MM.1S (cell line): ENCODE data around the gene FAM181A.

ENCODE experiments used
- DNase-seq: peaks from one replicate; pipeline ENCODE4 v3.0.0-alpha.2; 2015
- H2AFZ ChIP-seq: fragments of 300-600 bp; sonication (generic); 2 replicates; pipeline ENCODE4 v1.6.0; 2016; ENCODE audit warnings: antibody characterized with exemption, low read length
- H3F3A ChIP-seq: fragments of 300-600 bp; sonication (generic); 2 replicates; pipeline ENCODE4 v1.6.1; 2016; ENCODE audit warnings: mild to moderate bottlenecking, antibody characterized with exemption, low read length, moderate library complexity, mixed read lengths; ENCODE audit not compliant: insufficient read depth
- H3K27ac ChIP-seq: fragments of 300-600 bp; sonication (generic); 2 replicates; pipeline ENCODE4 v1.5.1; 2016; ENCODE audit warnings: mild to moderate bottlenecking, low read length
- H3K27me3 ChIP-seq: fragments of 300-600 bp; sonication (generic); replicated peaks from 2 replicates; pipeline ENCODE4 v1.6.0; 2016; ENCODE audit warnings: low read length; ENCODE audit not compliant: insufficient read depth
- H3K36me3 ChIP-seq: fragments of 300-600 bp; sonication (generic); replicated peaks from 2 replicates; pipeline ENCODE4 v1.6.1; 2016; ENCODE audit warnings: mild to moderate bottlenecking, low read length, mixed read lengths; ENCODE audit not compliant: insufficient read depth
- H3K4me1 ChIP-seq: fragments of 300-600 bp; sonication (generic); 2 replicates; pipeline ENCODE4 v1.6.1; 2016; ENCODE audit warnings: low read length, mixed read lengths
- H3K4me2 ChIP-seq: fragments of 300-600 bp; sonication (generic); 2 replicates; pipeline ENCODE4 v1.6.0; 2016; ENCODE audit warnings: low read depth, low read length
- H3K4me3 ChIP-seq: fragments of 300-600 bp; sonication (generic); 2 replicates; pipeline ENCODE4 v1.5.1; 2016; ENCODE audit warnings: low read length, mixed read lengths
- H3K79me2 ChIP-seq: fragments of 300-600 bp; sonication (generic); 2 replicates; pipeline ENCODE4 v1.6.1; 2016; ENCODE audit warnings: mixed run types, low read length, mixed read lengths
- H3K9ac ChIP-seq: fragments of 300-600 bp; sonication (generic); 2 replicates; pipeline ENCODE4 v1.6.1; 2016; ENCODE audit warnings: low read length, mixed read lengths
- H3K9me2 ChIP-seq: fragments of 300-600 bp; sonication (generic); replicated peaks from 2 replicates; pipeline ENCODE4 v1.6.1; 2016; ENCODE audit warnings: mild to moderate bottlenecking, low read length, mixed read lengths; ENCODE audit not compliant: insufficient read depth
- H3K9me3 ChIP-seq: fragments of 300-600 bp; sonication (generic); replicated peaks from 2 replicates; pipeline ENCODE4 v1.6.1; 2016; ENCODE audit warnings: mild to moderate bottlenecking, low read length, mixed read lengths; ENCODE audit not compliant: insufficient read depth
- H4K20me1 ChIP-seq: fragments of 300-600 bp; sonication (generic); 2 replicates; pipeline ENCODE4 v1.6.1; 2016; ENCODE audit warnings: mild to moderate bottlenecking, low read length, moderate library complexity, mixed read lengths; ENCODE audit not compliant: insufficient read depth
- CTCF ChIP-seq: fragments of 300-600 bp; sonication (generic); IDR thresholded peaks from 2 replicates; pipeline ENCODE4 v1.5.1; 2016; ENCODE audit warnings: antibody characterized with exemption, low read length, mixed read lengths
- EZH2 ChIP-seq: fragments of 300-600 bp; sonication (generic); optimal IDR thresholded peaks from 2 replicates; pipeline ENCODE3; 2017; ENCODE audit warnings: low read depth, mild to moderate bottlenecking, antibody characterized with exemption, low read length, mixed read lengths
- EZH2phosphoT487 ChIP-seq: fragments of 300-600 bp; sonication (generic); IDR thresholded peaks from 2 replicates; pipeline ENCODE4 v1.6.1; 2018; ENCODE audit warnings: antibody characterized with exemption, low read length

The FAM181A gene

GRCh38 chr14:93940437-93940836, 13.3 kb downstream of the FAM181A start:
- TF ChIP-seq CTCF (no peak), EZH2 (no peak), EZH2phosphoT487 (no peak)
- H2AFZ ChIP-seq: no peak overlapping the region
- H3K27me3 ChIP-seq: no peaks in the 10 kb centered on the region
- no peak overlapping the region for H3K27ac ChIP-seq
- no peak overlapping the region for H3K4me2 ChIP-seq
- no peaks in the 10 kb centered on the region for H3K9me2 ChIP-seq
- no peak for DNase-seq
- no peaks in the 10 kb centered on the region for H3K79me2 ChIP-seq
- H3K36me3 ChIP-seq: no peaks in the 10 kb centered on the region
- no peaks in the 10 kb centered on the region for H3F3A ChIP-seq
- no peak overlapping the region for H3K9ac ChIP-seq
- no peak overlapping the region for H3K4me3 ChIP-seq
- H4K20me1 ChIP-seq: no peaks in the 10 kb centered on the region
- H3K4me1 ChIP-seq: 0 out of 2 replicates have a peak, but pooled peaks cover 5% of the 10 kb centered on the region
- no peaks in the 10 kb centered on the region for H3K9me3 ChIP-seq

GRCh38 chr14:93941293-93941910, 14.3 kb downstream of the FAM181A start:
- Histone ChIP-seq H3K9ac (no peak overlapping the region), H3K36me3 (no peaks in the 10 kb centered on the region), H3K79me2 (no peaks in the 10 kb centered on the region), H4K20me1 (no peaks in the 10 kb centered on the region), H3K4me3 (no peak overlapping the region), H3F3A (no peaks in the 10 kb centered on the region), H3K9me3 (no peaks in the 10 kb centered on the region), H2AFZ (no peak overlapping the region), H3K9me2 (no peaks in the 10 kb centered on the region), H3K27me3 (no peaks in the 10 kb centered on the region), H3K4me2 (no peak overlapping the region), H3K4me1 (0 out of 2 replicates have a peak, but pooled peaks cover 5% of the 10 kb centered on the region), H3K27ac (no peak overlapping the region)
- no peak for DNase-seq
- TF ChIP-seq CTCF (no peak), EZH2 (no peak), EZH2phosphoT487 (no peak)

- TF ChIP-seq CTCF (no peak), EZH2 (no peak), EZH2phosphoT487 (no peak)
- H3K4me1 ChIP-seq: 0 out of 2 replicates have a peak, but pooled peaks cover 5% of the 10 kb centered on the region
- H3K79me2 ChIP-seq: no peaks in the 10 kb centered on the region
- H3K27me3 ChIP-seq: no peaks in the 10 kb centered on the region
- no peaks in the 10 kb centered on the region for H3K36me3 ChIP-seq
- H3F3A ChIP-seq: no peaks in the 10 kb centered on the region
- DNase-seq: no peak
- H2AFZ ChIP-seq: no peak overlapping the region
- no peaks in the 10 kb centered on the region for H3K9me3 ChIP-seq
- no peaks in the 10 kb centered on the region for H3K9me2 ChIP-seq
- no peak overlapping the region for H3K27ac ChIP-seq
- H3K4me2 ChIP-seq: no peak overlapping the region
- H3K4me3 ChIP-seq: no peak overlapping the region
- no peak overlapping the region for H3K9ac ChIP-seq
- no peaks in the 10 kb centered on the region for H4K20me1 ChIP-seq
These were observed 15.9 kb downstream of the FAM181A start for GRCh38 chr14:93943052-93943451.
